ENCODE measurements around the gene SRP19.

SRP19 gene

DNA sequence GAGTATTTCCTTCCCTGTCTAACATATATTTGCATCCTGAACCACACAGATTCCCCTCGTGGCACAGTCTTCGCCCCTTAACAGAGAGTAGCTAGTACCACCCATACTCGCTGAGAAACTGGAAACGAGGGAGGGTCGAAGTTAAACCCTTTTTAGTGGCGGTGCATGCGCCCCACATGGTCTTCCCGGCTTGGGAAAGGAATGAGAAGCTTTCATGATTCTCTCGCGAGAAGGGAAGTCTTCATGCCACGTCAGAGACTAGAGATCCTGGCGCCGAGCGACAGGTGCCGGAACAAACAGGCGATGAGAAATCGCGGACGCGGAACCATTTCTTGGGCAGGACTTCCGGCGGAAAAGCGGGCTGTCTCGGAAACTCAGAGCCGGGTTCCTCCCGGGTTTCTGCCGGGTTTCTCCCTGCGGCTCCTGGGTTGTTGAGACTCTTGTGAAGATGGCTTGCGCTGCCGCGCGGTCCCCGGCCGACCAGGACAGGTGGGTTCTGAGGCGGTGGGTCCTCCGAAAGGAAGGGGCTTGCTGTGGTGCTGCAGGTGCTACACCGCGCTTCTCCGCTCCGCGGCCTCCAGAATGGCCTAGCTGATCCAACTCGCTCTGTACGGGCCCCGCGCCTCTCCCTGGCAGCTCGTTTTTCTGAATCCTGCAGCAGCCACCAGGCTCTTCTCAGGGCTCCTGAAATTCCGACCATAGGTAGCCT lies at the start of gene SRP19:
Gene SRP19, plus strand, starts transcription at position 359 of the 709 bp plus-strand sequence. Its CDS starts 90 bp downstream, at position 449.
- Histone ChIP-seq H3K4me3 (ENCODE audit: low read length in 2 of 2) (peak within 1 kb of the TSS; percentile 71 to 98), H3K9ac (ENCODE audit: low read length in 2 of 2) (peak within 1 kb of the TSS; percentile 96 to 97), H3K9me3 (ENCODE audit: control insufficient read depth in 2 of 2, low read length in 2 of 2) (no peaks in the 10 kb centered on the region), H3K27me3 (ENCODE audit: control insufficient read depth in 1 of 2, insufficient read depth in 2 of 2, low read length in 2 of 2) (no peaks in the 10 kb centered on the region), H3K27ac (ENCODE audit: low read length) (peak within 1 kb of the TSS; percentile 87), H3K4me1 (ENCODE audit: control insufficient read depth, insufficient read depth, low read length) (peaks cover 16% of the 10 kb centered on the region), H3K36me3 (ENCODE audit: control insufficient read depth in 2 of 2, insufficient read depth in 2 of 2, low read length in 2 of 2) (peaks cover 5 to 16% of the 10 kb centered on the region in 2 donors)

DNA sequence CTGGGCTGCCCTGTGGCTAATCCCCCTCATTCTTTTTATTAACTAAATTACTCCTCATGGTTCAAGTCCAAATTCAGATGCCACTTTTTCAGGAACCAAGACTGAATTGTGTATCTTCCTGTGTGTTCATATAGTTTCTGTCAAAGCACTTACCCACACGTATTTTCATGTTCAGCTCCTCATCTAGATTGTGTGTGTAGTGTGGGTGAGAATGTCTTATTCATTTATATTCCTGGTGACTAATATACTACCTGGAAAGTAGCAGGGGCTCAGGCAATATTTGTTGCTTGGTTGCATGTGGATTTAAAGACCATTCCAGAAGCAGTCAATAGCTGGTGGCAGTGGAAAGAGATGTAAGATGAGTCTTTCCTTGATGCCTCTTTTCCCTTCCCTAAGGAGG lies 48.5 kb upstream of the SRP19 start:
- Histone ChIP-seq H3K9ac (ENCODE audit: low read length in 2 of 2) (no peak overlapping the region), H3K36me3 (ENCODE audit: control insufficient read depth in 2 of 2, insufficient read depth in 2 of 2, low read length in 2 of 2) (peaks cover 15 to 32% of the 10 kb centered on the region in 2 donors), H3K4me1 (ENCODE audit: control insufficient read depth, insufficient read depth, low read length) (no peaks in the 10 kb centered on the region), H3K27me3 (ENCODE audit: control insufficient read depth in 1 of 2, insufficient read depth in 2 of 2, low read length in 2 of 2) (no peaks in the 10 kb centered on the region), H3K9me3 (ENCODE audit: control insufficient read depth in 2 of 2, low read length in 2 of 2) (no peaks in the 10 kb centered on the region), H3K27ac (ENCODE audit: low read length) (no peak overlapping the region), H3K4me3 (ENCODE audit: low read length in 2 of 2) (no peak overlapping the region)

DNA sequence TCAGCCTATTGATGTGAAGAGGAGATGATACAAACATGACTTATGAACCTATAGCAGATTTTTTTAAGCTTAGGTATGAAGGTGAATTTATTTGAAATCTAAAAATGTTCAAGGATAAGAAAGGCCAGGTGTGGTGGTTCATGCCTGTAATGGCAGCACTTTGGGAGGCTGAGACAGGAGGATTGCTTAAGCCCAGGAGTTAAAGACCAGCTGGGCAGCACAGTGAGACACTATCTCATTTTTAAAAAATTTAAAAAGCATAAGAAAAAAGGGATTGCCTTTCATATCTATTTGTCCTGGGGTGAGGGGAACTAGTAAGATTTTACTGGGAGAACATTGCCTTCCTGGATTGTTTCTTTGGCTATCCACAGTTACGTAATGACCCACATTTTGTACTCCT lies 40.8 kb upstream of the SRP19 start:
- Histone ChIP-seq H3K27ac (ENCODE audit: low read length) (no peak overlapping the region), H3K4me1 (ENCODE audit: control insufficient read depth, insufficient read depth, low read length) (no peaks in the 10 kb centered on the region), H3K9ac (ENCODE audit: low read length in 2 of 2) (no peak overlapping the region), H3K27me3 (ENCODE audit: control insufficient read depth in 1 of 2, insufficient read depth in 2 of 2, low read length in 2 of 2) (no peaks in the 10 kb centered on the region), H3K9me3 (ENCODE audit: control insufficient read depth in 2 of 2, low read length in 2 of 2) (no peaks in the 10 kb centered on the region), H3K36me3 (ENCODE audit: control insufficient read depth in 2 of 2, insufficient read depth in 2 of 2, low read length in 2 of 2) (peaks cover 33% of the 10 kb centered on the region in 2 donors), H3K4me3 (ENCODE audit: low read length in 2 of 2) (no peak overlapping the region)

DNA sequence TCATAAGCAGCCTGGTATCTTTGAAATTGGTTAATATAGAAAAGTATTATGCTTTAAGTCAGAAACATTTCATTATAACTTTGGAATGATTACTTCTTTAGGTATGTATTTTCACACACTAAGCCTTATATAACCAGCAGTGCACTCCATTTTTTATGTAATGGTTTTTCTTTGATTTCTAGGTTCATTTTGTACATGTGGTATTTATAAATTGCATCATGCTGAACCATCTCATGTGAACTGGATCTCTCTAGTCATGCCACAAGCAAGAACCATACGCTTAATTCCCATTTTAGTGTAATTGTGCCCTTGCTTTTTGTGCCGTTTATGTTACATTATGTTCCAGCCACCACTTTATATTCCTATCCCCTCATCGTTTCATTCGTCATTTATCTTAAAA lies 38.6 kb upstream of the SRP19 start:
- H3K9me3 ChIP-seq (ENCODE audit: control insufficient read depth in 2 of 2, low read length in 2 of 2) = no peaks in the 10 kb centered on the region
- H3K36me3 ChIP-seq (ENCODE audit: control insufficient read depth in 2 of 2, insufficient read depth in 2 of 2, low read length in 2 of 2) = peaks cover 29 to 33% of the 10 kb centered on the region in 2 donors
- H3K4me3 ChIP-seq (ENCODE audit: low read length in 2 of 2) = no peak overlapping the region
- no peak overlapping the region for H3K9ac ChIP-seq (ENCODE audit: low read length in 2 of 2)
- no peaks in the 10 kb centered on the region for H3K27me3 ChIP-seq (ENCODE audit: control insufficient read depth in 1 of 2, insufficient read depth in 2 of 2, low read length in 2 of 2)
- no peak overlapping the region for H3K27ac ChIP-seq (ENCODE audit: low read length)
- no peaks in the 10 kb centered on the region for H3K4me1 ChIP-seq (ENCODE audit: control insufficient read depth, insufficient read depth, low read length)

DNA sequence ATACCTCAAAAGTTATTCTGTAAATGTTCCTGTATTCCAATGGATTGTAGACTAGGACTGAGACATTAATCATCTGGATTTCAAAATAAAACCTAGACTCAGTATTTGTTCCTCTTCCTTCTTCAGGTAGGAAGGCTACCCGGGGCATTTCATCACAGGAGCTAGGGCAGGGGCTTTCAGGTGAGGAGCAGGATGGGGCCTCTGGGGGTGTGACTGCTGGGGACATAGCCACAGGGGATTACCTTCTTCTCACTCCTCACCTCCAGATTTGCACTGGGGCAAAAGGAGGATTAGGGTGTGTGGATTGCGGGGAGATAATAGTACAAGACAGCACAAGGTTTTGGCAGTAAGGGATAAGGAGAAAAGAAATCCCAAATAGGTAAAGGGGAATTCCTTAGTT lies 37.9 kb upstream of the SRP19 start:
- H3K27me3 ChIP-seq (ENCODE audit: control insufficient read depth in 1 of 2, insufficient read depth in 2 of 2, low read length in 2 of 2) = no peaks in the 10 kb centered on the region
- H3K4me3 ChIP-seq (ENCODE audit: low read length in 2 of 2) = no peak overlapping the region
- H3K36me3 ChIP-seq (ENCODE audit: control insufficient read depth in 2 of 2, insufficient read depth in 2 of 2, low read length in 2 of 2) = peaks cover 33 to 35% of the 10 kb centered on the region in 2 donors
- no peaks in the 10 kb centered on the region for H3K4me1 ChIP-seq (ENCODE audit: control insufficient read depth, insufficient read depth, low read length)
- no peak overlapping the region for H3K9ac ChIP-seq (ENCODE audit: low read length in 2 of 2)
- H3K27ac ChIP-seq (ENCODE audit: low read length) = no peak overlapping the region
- no peaks in the 10 kb centered on the region for H3K9me3 ChIP-seq (ENCODE audit: control insufficient read depth in 2 of 2, low read length in 2 of 2)

DNA sequence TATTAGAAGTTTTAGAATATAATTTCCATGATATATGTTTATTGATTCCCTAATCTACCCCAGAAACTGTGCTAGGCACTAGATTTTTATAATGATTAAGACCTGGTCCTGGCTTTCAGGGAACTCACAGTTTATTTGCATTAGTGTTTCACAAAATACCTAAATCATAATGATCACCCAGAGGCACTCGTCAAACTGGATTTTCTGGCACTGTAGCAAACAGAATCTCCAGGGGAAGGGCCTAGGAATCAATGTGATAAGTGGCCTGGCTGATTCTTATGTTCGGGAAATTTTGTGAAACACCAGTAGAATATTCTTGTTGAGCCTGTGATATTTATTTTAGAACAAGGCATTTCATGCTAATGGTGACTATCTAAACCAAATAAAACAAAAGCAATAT lies 37.4 kb upstream of the SRP19 start:
- Histone ChIP-seq H3K9ac (ENCODE audit: low read length in 2 of 2) (no peak overlapping the region), H3K36me3 (ENCODE audit: control insufficient read depth in 2 of 2, insufficient read depth in 2 of 2, low read length in 2 of 2) (peaks cover 33 to 38% of the 10 kb centered on the region in 2 donors), H3K27ac (ENCODE audit: low read length) (no peak overlapping the region)

DNA sequence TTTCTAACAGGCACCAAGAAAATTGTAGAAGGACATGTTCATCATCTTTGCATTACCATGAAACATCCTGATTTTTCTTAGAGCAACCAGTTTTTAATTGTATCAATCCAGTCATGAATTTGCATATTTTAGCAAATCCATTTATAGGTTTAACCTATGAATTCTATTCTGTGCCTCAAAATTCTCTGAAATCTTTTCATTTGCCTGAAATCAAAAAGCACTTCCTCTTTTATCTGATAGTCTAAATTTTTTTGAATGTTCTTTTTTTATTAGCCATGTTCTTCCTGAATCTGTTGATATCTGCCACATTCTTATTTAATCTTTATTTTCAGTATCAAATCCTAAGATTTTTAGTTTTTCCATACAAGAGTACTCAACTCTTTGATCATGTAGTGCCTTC lies 36.9 kb upstream of the SRP19 start:
- Histone ChIP-seq H3K27me3 (ENCODE audit: control insufficient read depth in 1 of 2, insufficient read depth in 2 of 2, low read length in 2 of 2) (no peaks in the 10 kb centered on the region), H3K36me3 (ENCODE audit: control insufficient read depth in 2 of 2, insufficient read depth in 2 of 2, low read length in 2 of 2) (peaks cover 33 to 36% of the 10 kb centered on the region in 2 donors)

More for the DNA sequence above, 37.4 kb upstream of the SRP19 start:
- no peaks in the 10 kb centered on the region for H3K9me3 ChIP-seq (ENCODE audit: control insufficient read depth in 2 of 2, low read length in 2 of 2)
- no peaks in the 10 kb centered on the region for H3K27me3 ChIP-seq (ENCODE audit: control insufficient read depth in 1 of 2, insufficient read depth in 2 of 2, low read length in 2 of 2)
- H3K4me3 ChIP-seq (ENCODE audit: low read length in 2 of 2) = no peak overlapping the region
- H3K4me1 ChIP-seq (ENCODE audit: control insufficient read depth, insufficient read depth, low read length) = no peaks in the 10 kb centered on the region

DNA sequence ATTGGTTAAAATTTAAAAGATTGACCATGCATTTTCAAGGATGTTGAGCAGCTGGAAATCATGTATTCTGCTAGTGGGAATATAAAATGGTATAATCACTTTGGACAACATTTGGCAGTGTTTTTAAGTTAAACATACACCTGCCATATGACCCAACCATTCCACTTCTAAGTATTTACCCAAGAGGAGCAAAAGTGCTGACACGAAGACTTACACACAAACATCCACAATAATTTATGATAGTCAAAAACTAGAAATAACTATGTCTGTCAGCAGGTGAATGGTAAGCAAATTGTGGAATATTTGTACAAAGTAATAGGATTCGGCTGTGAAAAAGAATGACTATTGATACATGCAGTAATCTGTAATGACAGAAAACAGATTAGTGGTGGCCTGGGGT lies 30.7 kb upstream of the SRP19 start:
- Histone ChIP-seq H3K27ac (ENCODE audit: low read length) (no peak overlapping the region), H3K4me3 (ENCODE audit: low read length in 2 of 2) (no peak overlapping the region), H3K4me1 (ENCODE audit: control insufficient read depth, insufficient read depth, low read length) (no peaks in the 10 kb centered on the region), H3K36me3 (ENCODE audit: control insufficient read depth in 2 of 2, insufficient read depth in 2 of 2, low read length in 2 of 2) (peaks cover 21 to 28% of the 10 kb centered on the region in 2 donors), H3K9ac (ENCODE audit: low read length in 2 of 2) (no peak overlapping the region), H3K9me3 (ENCODE audit: control insufficient read depth in 2 of 2, low read length in 2 of 2) (no peaks in the 10 kb centered on the region), H3K27me3 (ENCODE audit: control insufficient read depth in 1 of 2, insufficient read depth in 2 of 2, low read length in 2 of 2) (no peaks in the 10 kb centered on the region)

More for the DNA sequence above, 36.9 kb upstream of the SRP19 start:
- Histone ChIP-seq H3K4me1 (ENCODE audit: control insufficient read depth, insufficient read depth, low read length) (no peaks in the 10 kb centered on the region), H3K27ac (ENCODE audit: low read length) (no peak overlapping the region), H3K4me3 (ENCODE audit: low read length in 2 of 2) (no peak overlapping the region), H3K9ac (ENCODE audit: low read length in 2 of 2) (no peak overlapping the region), H3K9me3 (ENCODE audit: control insufficient read depth in 2 of 2, low read length in 2 of 2) (no peaks in the 10 kb centered on the region)

DNA sequence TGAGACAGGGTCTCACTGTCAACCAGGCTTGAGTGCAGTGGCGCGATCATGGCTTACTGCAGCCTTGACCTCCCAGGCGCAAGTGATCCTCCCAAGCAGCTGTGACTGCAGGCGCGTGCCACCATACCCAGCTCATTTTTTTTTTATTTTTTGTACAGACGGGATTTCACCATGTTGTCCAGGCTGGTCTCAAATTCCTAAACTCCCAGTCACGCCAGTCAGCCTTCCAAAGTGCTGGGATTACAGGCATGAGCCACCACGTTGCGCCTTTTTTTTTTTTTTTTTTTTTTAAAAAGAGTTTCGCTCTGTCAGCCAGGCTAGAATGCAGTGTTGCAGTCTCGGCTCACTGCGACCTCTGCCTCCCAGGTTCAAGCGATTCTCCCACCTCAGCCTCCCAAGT lies 27.1 kb upstream of the SRP19 start:
- no peak overlapping the region for H3K27ac ChIP-seq (ENCODE audit: low read length)
- H3K27me3 ChIP-seq (ENCODE audit: control insufficient read depth in 1 of 2, insufficient read depth in 2 of 2, low read length in 2 of 2) = no peaks in the 10 kb centered on the region
- no peak overlapping the region for H3K9ac ChIP-seq (ENCODE audit: low read length in 2 of 2)
- H3K4me3 ChIP-seq (ENCODE audit: low read length in 2 of 2) = no peak overlapping the region
- no peaks in the 10 kb centered on the region for H3K4me1 ChIP-seq (ENCODE audit: control insufficient read depth, insufficient read depth, low read length)
- H3K9me3 ChIP-seq (ENCODE audit: control insufficient read depth in 2 of 2, low read length in 2 of 2) = no peaks in the 10 kb centered on the region
- H3K36me3 ChIP-seq (ENCODE audit: control insufficient read depth in 2 of 2, insufficient read depth in 2 of 2, low read length in 2 of 2) = peaks cover 27 to 34% of the 10 kb centered on the region in 2 donors

DNA sequence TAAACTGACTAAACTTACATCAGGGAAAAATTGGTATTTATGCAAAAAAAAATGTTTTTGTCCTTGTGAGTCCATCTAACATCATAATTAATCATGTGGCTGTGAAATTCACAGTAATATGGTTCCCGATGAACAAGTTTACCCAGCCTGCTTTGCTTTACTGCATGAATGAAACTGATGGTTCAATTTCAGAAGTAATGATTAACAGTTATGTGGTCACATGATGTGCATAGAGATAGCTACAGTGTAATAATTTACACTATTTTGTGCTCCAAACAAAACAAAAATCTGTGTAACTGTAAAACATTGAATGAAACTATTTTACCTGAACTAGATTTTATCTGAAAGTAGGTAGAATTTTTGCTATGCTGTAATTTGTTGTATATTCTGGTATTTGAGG lies 16.6 kb upstream of the SRP19 start:
- Histone ChIP-seq H3K27ac (ENCODE audit: low read length) (no peak overlapping the region), H3K9ac (ENCODE audit: low read length in 2 of 2) (no peak overlapping the region), H3K4me1 (ENCODE audit: control insufficient read depth, insufficient read depth, low read length) (no peaks in the 10 kb centered on the region), H3K36me3 (ENCODE audit: control insufficient read depth in 2 of 2, insufficient read depth in 2 of 2, low read length in 2 of 2) (peaks cover 3 to 4% of the 10 kb centered on the region in 2 donors), H3K4me3 (ENCODE audit: low read length in 2 of 2) (no peak overlapping the region), H3K9me3 (ENCODE audit: control insufficient read depth in 2 of 2, low read length in 2 of 2) (no peaks in the 10 kb centered on the region), H3K27me3 (ENCODE audit: control insufficient read depth in 1 of 2, insufficient read depth in 2 of 2, low read length in 2 of 2) (no peaks in the 10 kb centered on the region)

DNA sequence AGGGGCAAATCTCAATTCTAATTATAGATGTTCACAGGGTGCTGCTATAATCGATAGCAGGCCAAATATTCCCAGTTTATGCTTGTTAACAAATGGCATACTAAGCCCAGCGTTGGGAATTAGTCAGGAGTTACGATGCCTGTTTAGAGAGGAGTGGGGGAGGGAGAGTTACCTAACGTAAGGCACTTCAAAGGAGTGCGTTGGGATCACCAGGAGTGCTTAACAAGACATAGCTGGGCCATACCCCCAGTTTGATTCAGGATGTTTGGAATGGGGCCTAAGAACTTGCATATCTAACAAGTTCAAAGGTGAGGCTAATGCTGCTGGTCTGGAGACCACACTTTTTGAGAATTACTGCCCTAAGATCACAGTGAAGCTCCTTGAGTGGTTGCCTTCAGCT lies 14.5 kb upstream of the SRP19 start:
- H3K9me3 ChIP-seq (ENCODE audit: control insufficient read depth in 2 of 2, low read length in 2 of 2) = no peaks in the 10 kb centered on the region
- H3K4me3 ChIP-seq (ENCODE audit: low read length in 2 of 2) = no peak overlapping the region
- no peaks in the 10 kb centered on the region for H3K27me3 ChIP-seq (ENCODE audit: control insufficient read depth in 1 of 2, insufficient read depth in 2 of 2, low read length in 2 of 2)

More for the DNA sequence above, 14.5 kb upstream of the SRP19 start:
- Histone ChIP-seq H3K36me3 (ENCODE audit: control insufficient read depth in 2 of 2, insufficient read depth in 2 of 2, low read length in 2 of 2) (no peaks in the 10 kb centered on the region), H3K9ac (ENCODE audit: low read length in 2 of 2) (no peak overlapping the region), H3K4me1 (ENCODE audit: control insufficient read depth, insufficient read depth, low read length) (no peaks in the 10 kb centered on the region), H3K27ac (ENCODE audit: low read length) (no peak overlapping the region)

All from stomach smooth muscle (tissue), 2 donors.